G401.6 (cell line): ENCODE results near the gene C16orf87.
A peak's percentile ranks its signal among the peaks of the same experiment; 100 is the strongest.

Source experiments
- FAIRE-seq: peaks from 2 replicates; lab custom pipeline; 2012; peaks lifted over from hg19 to GRCh38; lab: Jason Lieb, UNC

C16orf87 gene

GRCh38 chr16:46843898-46844642 lies 13.1 kb upstream of the C16orf87 start:
- FAIRE-seq, result no peak

GRCh38 chr16:46842192-46842895 lies 11.4 kb upstream of the C16orf87 start:
- no peak for FAIRE-seq

GRCh38 chr16:46839986-46840443 lies 9.0 kb upstream of the C16orf87 start:
- FAIRE-seq, result no peak

GRCh38 chr16:46836534-46837530 lies 5.9 kb upstream of the C16orf87 start:
- peak; percentile 11 for FAIRE-seq

GRCh38 chr16:46833460-46833800 lies 2.5 kb upstream of the C16orf87 start:
- FAIRE-seq, result no peak

GRCh38 chr16:46832757-46833459 lies 1.9 kb upstream of the C16orf87 start:
- FAIRE-seq, result no peak

- no peak for FAIRE-seq
These were observed 521 bp downstream of the C16orf87 start for GRCh38 chr16:46830417-46830901.

- FAIRE-seq, result no peak
These were observed 2.0 kb downstream of the C16orf87 start for GRCh38 chr16:46828943-46829342.

- peak; percentile 3 for FAIRE-seq
These were observed 2.7 kb downstream of the C16orf87 start for GRCh38 chr16:46828292-46828691.

GRCh38 chr16:46826631-46827030 lies 4.3 kb downstream of the C16orf87 start:
- FAIRE-seq, result no peak

- no peak for FAIRE-seq
These were observed 8.7 kb downstream of the C16orf87 start for GRCh38 chr16:46822270-46822669.

- no peak for FAIRE-seq
These were observed 13.0 kb downstream of the C16orf87 start for GRCh38 chr16:46817961-46818360.

GRCh38 chr16:46814790-46815189 lies 16.2 kb downstream of the C16orf87 start:
- no peak for FAIRE-seq

- FAIRE-seq, result no peak
These were observed 17.4 kb downstream of the C16orf87 start for GRCh38 chr16:46813611-46814010.

GRCh38 chr16:46812781-46813540 lies 18.0 kb downstream of the C16orf87 start:
- FAIRE-seq, result peak; percentile 27

- FAIRE-seq, result no peak
These were observed 19.3 kb downstream of the C16orf87 start for GRCh38 chr16:46811682-46812081.

GRCh38 chr16:46808997-46809396 lies 22.0 kb downstream of the C16orf87 start:
- no peak for FAIRE-seq

- no peak for FAIRE-seq
These were observed 23.6 kb downstream of the C16orf87 start for GRCh38 chr16:46807336-46807735.

- FAIRE-seq, result peak; percentile 71
These were observed 27.6 kb downstream of the C16orf87 start for GRCh38 chr16:46803373-46803772.

- FAIRE-seq, result peak; percentile 97
These were observed 29.4 kb downstream of the C16orf87 start for GRCh38 chr16:46801428-46802049.
